Fibroblast of lung (primary cell): Measurements from ENCODE around the gene REXO5. TPM values are rescaled to one million over a fixed set of nuclear protein-coding genes. Genes with fewer than 3 reads are reported as not detected.
A peak's percentile ranks its signal among the peaks of the same experiment; 100 is the strongest.

ENCODE experiments used
- DNase-seq, 2 donors: peaks; one replicate each; pipeline versions ENCODE4 v3.0.0 to v3.0.0-alpha.2; 2010; ENCODE audit warnings: low read depth in 2 of 2
- H2AFZ ChIP-seq: 2 replicates; pipeline ENCODE4 v1.5.1; 2012; ENCODE audit warnings: low read length, control low read depth, inconsistent platforms
- H3K27ac ChIP-seq: 2 replicates; pipeline ENCODE4 v1.5.1; 2011; ENCODE audit warnings: low read length, control low read depth; ENCODE audit not compliant: insufficient read depth
- H3K27me3 ChIP-seq: 2 replicates; pipeline ENCODE4 v1.5.1; 2011; ENCODE audit warnings: mild to moderate bottlenecking, low read length; ENCODE audit not compliant: control insufficient read depth, insufficient read depth
- H3K36me3 ChIP-seq: 2 replicates; pipeline ENCODE4 v1.5.1; 2011; ENCODE audit warnings: low read length; ENCODE audit not compliant: control insufficient read depth, insufficient read depth
- H3K4me1 ChIP-seq: 2 replicates; pipeline ENCODE4 v1.5.1; 2011; ENCODE audit warnings: low read length; ENCODE audit not compliant: control insufficient read depth, insufficient read depth; ENCODE audit errors: extremely low read depth
- H3K4me2 ChIP-seq: 2 replicates; pipeline ENCODE4 v1.5.1; 2011; ENCODE audit warnings: low read length, control low read depth; ENCODE audit not compliant: insufficient read depth; ENCODE audit errors: extremely low read depth
- H3K4me3 ChIP-seq, 4 experiments: fragments of 200-600 bp in 1 of 4; sonication (generic) in 1 of 4; replicated peaks in 1 of 4; 2 replicates each; pipeline ENCODE4 v1.5.1; 2011 to 2016; ENCODE audit warnings: low read length in 4 of 4, low read depth in 3 of 4, mild to moderate bottlenecking in 3 of 4, control low read depth in 2 of 4, inconsistent platforms in 1 of 4, mixed read lengths in 1 of 4; ENCODE audit not compliant: insufficient read depth in 1 of 4; ENCODE audit errors: control extremely low read depth in 1 of 4
- H3K79me2 ChIP-seq: 2 replicates; pipeline ENCODE4 v1.5.1; 2012; ENCODE audit warnings: mild to moderate bottlenecking, low read length, inconsistent platforms; ENCODE audit not compliant: control insufficient read depth, insufficient read depth
- H3K9ac ChIP-seq: 2 replicates; pipeline ENCODE4 v1.5.1; 2011; ENCODE audit warnings: mild to moderate bottlenecking, low read length, control low read depth; ENCODE audit not compliant: insufficient read depth
- H3K9me3 ChIP-seq: 2 replicates; pipeline ENCODE4 v1.5.1; 2012; ENCODE audit warnings: low read depth, low read length; ENCODE audit not compliant: control insufficient read depth, insufficient read depth
- H4K20me1 ChIP-seq: 2 replicates; pipeline ENCODE4 v1.5.1; 2011; ENCODE audit warnings: low read length; ENCODE audit not compliant: control insufficient read depth, insufficient read depth; ENCODE audit errors: extremely low read depth
- EZH2 ChIP-seq: IDR thresholded peaks from 2 replicates; pipeline ENCODE4 v1.5.1; 2012; ENCODE audit warnings: low read length, control low read depth, mild to moderate bottlenecking; ENCODE audit errors: missing control alignments
- polyA plus RNA-seq, 2 donors: library from polyadenylated mRNA; depleted of rRNA in 1 of 2; stranded (reverse) in 1 of 2; unstranded in 1 of 2; fragments of >200 nt; gene quantifications; 2 replicates each; pipeline ENCODE4 v1.2.1, GENCODE V29; 2011 to 2012; ENCODE audit warnings: missing spikeins in 1 of 2
- total RNA-seq: library from RNA; depleted of rRNA; stranded (reverse); fragments of >200 nt; gene quantifications from 2 replicates; pipeline ENCODE4 v1.2.1, GENCODE V29; 2014
- TF ChIP-seq, protein P1 (sequence below), 2 donors: IDR thresholded peaks in 1 of 2; conservative IDR thresholded peaks in 1 of 2; 1 replicate in 1 of 2; 2 replicates in 1 of 2; pipeline ENCODE4 v1.5.1; 2011 to 2012; ENCODE audit warnings: low read length in 2 of 2, control low read depth in 1 of 2, inconsistent platforms in 1 of 2, low read depth in 1 of 2, mild to moderate bottlenecking in 1 of 2

REXO5 gene
- total and polyA plus RNA-seq, 2 donors (not counting 1 experiment from before 2014, with no cell fraction given): 5.6 to 9.1 TPM

DNA sequence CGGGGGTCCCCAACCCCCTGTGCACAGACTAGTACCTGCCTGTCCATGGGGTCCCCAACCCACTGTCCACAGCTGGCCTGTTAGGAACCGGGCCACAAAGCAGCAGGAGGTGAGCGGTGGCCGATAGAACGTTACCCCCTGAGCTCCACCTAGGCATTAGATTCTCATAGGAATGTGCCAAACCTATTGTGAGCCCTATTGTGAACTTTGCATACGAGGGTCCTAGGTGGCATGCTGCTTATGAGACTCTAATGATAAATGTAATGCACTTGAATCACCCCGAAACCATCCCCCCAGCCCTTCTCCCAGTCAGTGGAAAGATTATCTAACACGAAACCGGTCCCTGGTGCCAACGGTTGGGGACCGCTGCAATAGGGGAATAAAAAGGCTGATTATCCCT is 1.5 kb downstream of the REXO5 start:
- TF ChIP-seq, protein P1, sequence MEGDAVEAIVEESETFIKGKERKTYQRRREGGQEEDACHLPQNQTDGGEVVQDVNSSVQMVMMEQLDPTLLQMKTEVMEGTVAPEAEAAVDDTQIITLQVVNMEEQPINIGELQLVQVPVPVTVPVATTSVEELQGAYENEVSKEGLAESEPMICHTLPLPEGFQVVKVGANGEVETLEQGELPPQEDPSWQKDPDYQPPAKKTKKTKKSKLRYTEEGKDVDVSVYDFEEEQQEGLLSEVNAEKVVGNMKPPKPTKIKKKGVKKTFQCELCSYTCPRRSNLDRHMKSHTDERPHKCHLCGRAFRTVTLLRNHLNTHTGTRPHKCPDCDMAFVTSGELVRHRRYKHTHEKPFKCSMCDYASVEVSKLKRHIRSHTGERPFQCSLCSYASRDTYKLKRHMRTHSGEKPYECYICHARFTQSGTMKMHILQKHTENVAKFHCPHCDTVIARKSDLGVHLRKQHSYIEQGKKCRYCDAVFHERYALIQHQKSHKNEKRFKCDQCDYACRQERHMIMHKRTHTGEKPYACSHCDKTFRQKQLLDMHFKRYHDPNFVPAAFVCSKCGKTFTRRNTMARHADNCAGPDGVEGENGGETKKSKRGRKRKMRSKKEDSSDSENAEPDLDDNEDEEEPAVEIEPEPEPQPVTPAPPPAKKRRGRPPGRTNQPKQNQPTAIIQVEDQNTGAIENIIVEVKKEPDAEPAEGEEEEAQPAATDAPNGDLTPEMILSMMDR (conservative IDR thresholded peaks at IDR 0.05 in 1 of 2, IDR thresholded peaks at IDR 0.05 in 1 of 2; ENCODE audit: low read depth in 1 of 2, low read length in 2 of 2): no peak
- TF ChIP-seq EZH2: no peak
- no peak for DNase-seq
- Histone ChIP-seq H3K27me3 (no peaks in the 10 kb centered on the region), H3K9me3 (no peaks in the 10 kb centered on the region), H3K4me1 (no peaks in the 10 kb centered on the region), H3K9ac (no peak overlapping the region), H3K79me2 (peaks cover 2% of the 10 kb centered on the region), H4K20me1 (no peaks in the 10 kb centered on the region), H2AFZ (no peak overlapping the region), H3K4me2 (peak overlapping the region; percentile 70), H3K36me3 (no peaks in the 10 kb centered on the region), H3K4me3 (peak overlapping the region in 2 of 4 experiments; percentile 92 to 95), H3K27ac (no peak overlapping the region)

DNA sequence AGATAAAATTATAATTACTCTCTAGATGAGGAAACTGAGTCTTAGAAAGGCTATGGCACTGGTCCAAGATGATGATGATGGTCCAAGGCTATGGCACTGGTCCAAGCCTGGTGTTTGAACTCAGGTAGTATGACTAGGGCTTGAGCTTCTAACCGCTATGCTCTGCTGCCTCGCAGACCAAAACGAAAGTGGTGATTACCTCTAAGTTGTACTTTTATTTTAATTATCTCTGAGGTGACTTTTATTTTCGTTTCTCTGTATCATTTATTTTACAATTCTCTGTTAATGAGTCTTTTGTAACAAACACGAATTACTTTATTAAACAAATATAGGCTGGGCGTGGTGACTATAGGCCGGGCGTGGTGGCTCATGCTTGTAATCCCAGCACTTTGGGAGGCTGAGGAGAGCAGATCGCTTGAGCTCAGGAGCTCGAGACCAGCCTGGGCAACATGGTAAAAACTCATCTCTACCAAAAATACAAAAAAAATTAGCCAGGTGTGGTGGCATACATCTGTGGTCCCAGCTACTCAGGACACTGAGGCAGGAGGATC is 5.6 kb downstream of the REXO5 start:
- no peak overlapping the region for H2AFZ ChIP-seq
- no peaks in the 10 kb centered on the region for H3K36me3 ChIP-seq
- H3K9ac ChIP-seq: no peak overlapping the region
- no peak overlapping the region for H3K4me3 ChIP-seq
- H3K79me2 ChIP-seq: peaks cover 2% of the 10 kb centered on the region
- no peaks in the 10 kb centered on the region for H3K4me1 ChIP-seq
- no peak for TF ChIP-seq EZH2
- TF ChIP-seq, protein P1 (conservative IDR thresholded peaks at IDR 0.05 in 1 of 2, IDR thresholded peaks at IDR 0.05 in 1 of 2; ENCODE audit: low read depth in 1 of 2, low read length in 2 of 2): no peak
- H3K27me3 ChIP-seq: no peaks in the 10 kb centered on the region
- H3K4me2 ChIP-seq: no peak overlapping the region
- no peak for DNase-seq
- H3K9me3 ChIP-seq: no peaks in the 10 kb centered on the region
- no peak overlapping the region for H3K27ac ChIP-seq
- no peaks in the 10 kb centered on the region for H4K20me1 ChIP-seq

GRCh38 chr16:20812510-20812909 is 6.2 kb downstream of the REXO5 start:
- Histone ChIP-seq H2AFZ (no peak overlapping the region), H3K4me3 (no peak overlapping the region), H3K79me2 (peaks cover 2% of the 10 kb centered on the region), H3K27me3 (no peaks in the 10 kb centered on the region), H3K9me3 (no peaks in the 10 kb centered on the region), H3K27ac (no peak overlapping the region), H3K9ac (no peak overlapping the region), H3K4me1 (no peaks in the 10 kb centered on the region), H3K4me2 (no peak overlapping the region), H3K36me3 (no peaks in the 10 kb centered on the region), H4K20me1 (no peaks in the 10 kb centered on the region)
- TF ChIP-seq, protein P1 (conservative IDR thresholded peaks at IDR 0.05 in 1 of 2, IDR thresholded peaks at IDR 0.05 in 1 of 2; ENCODE audit: low read depth in 1 of 2, low read length in 2 of 2): no peak
- no peak for TF ChIP-seq EZH2
- no peak for DNase-seq
